Transverse colon (tissue), 4 donors: ENCODE data around the gene SUN2. TPM values are rescaled to one million over a fixed set of nuclear protein-coding genes. Genes with fewer than 3 reads are reported as not detected.

Experiments
- DNase-seq: peaks from one replicate; pipeline ENCODE4 v3.0.0-alpha.2; 2019
- H3K27ac ChIP-seq, 4 donors: fragments of 200-600 bp; sonication (generic); 2 replicates each; pipeline ENCODE4 v1.5.1; 2016 to 2018; ENCODE audit warnings: inconsistent platforms in 4 of 4
- H3K27me3 ChIP-seq: fragments of 200-600 bp; sonication (generic); 2 replicates; pipeline ENCODE4 v1.5.1; 2017; ENCODE audit warnings: inconsistent platforms
- H3K36me3 ChIP-seq, 4 donors: fragments of 200-600 bp; sonication (generic); 2 replicates each; pipeline ENCODE4 v1.5.1; 2017 to 2019; ENCODE audit warnings: inconsistent platforms in 4 of 4
- H3K4me1 ChIP-seq, 4 donors: fragments of 200-600 bp; sonication (generic); 2 replicates each; pipeline ENCODE4 v1.5.1; 2017 to 2020; ENCODE audit warnings: inconsistent platforms in 4 of 4
- H3K4me3 ChIP-seq, 4 donors: fragments of 200-600 bp; sonication (generic); 1 replicate in 1 of 4; 2 replicates in 3 of 4; pipeline versions ENCODE4 v1.5.1 to v1.6.1; 2017 to 2019; ENCODE audit warnings: inconsistent platforms in 4 of 4
- H3K9me3 ChIP-seq, 2 donors: fragments of 200-600 bp; sonication (generic); 2 replicates each; pipeline ENCODE4 v1.5.1; 2017 to 2019; ENCODE audit warnings: inconsistent platforms in 2 of 2
- EP300 ChIP-seq: sonication (generic); formaldehyde crosslinking; IDR thresholded peaks from one replicate; pipeline ENCODE4 v1.6.1; 2017; ENCODE audit warnings: antibody characterized with exemption, low read depth
- POLR2A ChIP-seq: fragments of 450-650 bp; IDR thresholded peaks from one replicate; pipeline ENCODE4 v1.6.1; 2016; ENCODE audit warnings: antibody characterized with exemption, mild to moderate bottlenecking, moderate library complexity
- POLR2AphosphoS5 ChIP-seq, 3 donors: sonication (generic); formaldehyde crosslinking; IDR thresholded peaks; one replicate each; pipeline ENCODE4 v1.6.1; 2016; ENCODE audit warnings: antibody characterized with exemption in 3 of 3
- WGBS, 2 donors: methylation state at CpG; one replicate each; pipeline ENCODE4 v1.1.5; 2018; ENCODE audit warnings: low coverage in 1 of 2; 5-methylcytosine and 5-hydroxymethylcytosine counted together
- in situ Hi-C, 4 donors: fragments of 200-750 bp; cut with MboI; loops; one replicate each; pipeline versions ENCODE4 v1.15.0 to v1.15.1; 2017; ENCODE audit warnings: low sequenced_read_pairs in 3 of 4, low pct_ligation_motif_present in 1 of 4, low pct_unique_long_range_greater_than_20kb in 1 of 4
- intact Hi-C: fragments of 100-400 bp; cut with DNase I; formaldehyde crosslinking; loops from one replicate; pipeline ENCODE4 v1.15.1; 2023; ENCODE audit warnings: low total_unique reads
- total RNA-seq, 4 donors: library from RNA; depleted of rRNA; stranded (reverse); fragments of >200 nt; gene quantifications; one replicate each; pipeline ENCODE4 v1.1.0, GENCODE V29; 2016
- TF ChIP-seq, protein P1 (sequence below), 5 experiments: fragments of 200-600 bp in 3 of 5; fragments of 450-650 bp in 2 of 5; sonication (generic) in 3 of 5; IDR thresholded peaks; 1 replicate in 2 of 5; 2 replicates in 3 of 5; pipeline ENCODE4 v1.5.1; 2016 to 2017; ENCODE audit warnings: antibody characterized with exemption in 5 of 5, inconsistent platforms in 3 of 5, mild to moderate bottlenecking in 2 of 5, moderate library complexity in 1 of 5

SUN2 gene
- total RNA-seq, 4 donors from 2014 or later: 168 to 523 (median 216) TPM

GRCh38 chr22:38762551-38762983, 6.8 kb upstream of the SUN2 start:
- no peak for DNase-seq
- H3K4me3 ChIP-seq: no peak overlapping the region
- TF ChIP-seq POLR2A (no peak), POLR2AphosphoS5 (IDR thresholded peaks at IDR 0.05) (no peak), EP300 (no peak)
- TF ChIP-seq, protein P1, sequence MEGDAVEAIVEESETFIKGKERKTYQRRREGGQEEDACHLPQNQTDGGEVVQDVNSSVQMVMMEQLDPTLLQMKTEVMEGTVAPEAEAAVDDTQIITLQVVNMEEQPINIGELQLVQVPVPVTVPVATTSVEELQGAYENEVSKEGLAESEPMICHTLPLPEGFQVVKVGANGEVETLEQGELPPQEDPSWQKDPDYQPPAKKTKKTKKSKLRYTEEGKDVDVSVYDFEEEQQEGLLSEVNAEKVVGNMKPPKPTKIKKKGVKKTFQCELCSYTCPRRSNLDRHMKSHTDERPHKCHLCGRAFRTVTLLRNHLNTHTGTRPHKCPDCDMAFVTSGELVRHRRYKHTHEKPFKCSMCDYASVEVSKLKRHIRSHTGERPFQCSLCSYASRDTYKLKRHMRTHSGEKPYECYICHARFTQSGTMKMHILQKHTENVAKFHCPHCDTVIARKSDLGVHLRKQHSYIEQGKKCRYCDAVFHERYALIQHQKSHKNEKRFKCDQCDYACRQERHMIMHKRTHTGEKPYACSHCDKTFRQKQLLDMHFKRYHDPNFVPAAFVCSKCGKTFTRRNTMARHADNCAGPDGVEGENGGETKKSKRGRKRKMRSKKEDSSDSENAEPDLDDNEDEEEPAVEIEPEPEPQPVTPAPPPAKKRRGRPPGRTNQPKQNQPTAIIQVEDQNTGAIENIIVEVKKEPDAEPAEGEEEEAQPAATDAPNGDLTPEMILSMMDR (IDR thresholded peaks at IDR 0.05): no peak

DNA sequence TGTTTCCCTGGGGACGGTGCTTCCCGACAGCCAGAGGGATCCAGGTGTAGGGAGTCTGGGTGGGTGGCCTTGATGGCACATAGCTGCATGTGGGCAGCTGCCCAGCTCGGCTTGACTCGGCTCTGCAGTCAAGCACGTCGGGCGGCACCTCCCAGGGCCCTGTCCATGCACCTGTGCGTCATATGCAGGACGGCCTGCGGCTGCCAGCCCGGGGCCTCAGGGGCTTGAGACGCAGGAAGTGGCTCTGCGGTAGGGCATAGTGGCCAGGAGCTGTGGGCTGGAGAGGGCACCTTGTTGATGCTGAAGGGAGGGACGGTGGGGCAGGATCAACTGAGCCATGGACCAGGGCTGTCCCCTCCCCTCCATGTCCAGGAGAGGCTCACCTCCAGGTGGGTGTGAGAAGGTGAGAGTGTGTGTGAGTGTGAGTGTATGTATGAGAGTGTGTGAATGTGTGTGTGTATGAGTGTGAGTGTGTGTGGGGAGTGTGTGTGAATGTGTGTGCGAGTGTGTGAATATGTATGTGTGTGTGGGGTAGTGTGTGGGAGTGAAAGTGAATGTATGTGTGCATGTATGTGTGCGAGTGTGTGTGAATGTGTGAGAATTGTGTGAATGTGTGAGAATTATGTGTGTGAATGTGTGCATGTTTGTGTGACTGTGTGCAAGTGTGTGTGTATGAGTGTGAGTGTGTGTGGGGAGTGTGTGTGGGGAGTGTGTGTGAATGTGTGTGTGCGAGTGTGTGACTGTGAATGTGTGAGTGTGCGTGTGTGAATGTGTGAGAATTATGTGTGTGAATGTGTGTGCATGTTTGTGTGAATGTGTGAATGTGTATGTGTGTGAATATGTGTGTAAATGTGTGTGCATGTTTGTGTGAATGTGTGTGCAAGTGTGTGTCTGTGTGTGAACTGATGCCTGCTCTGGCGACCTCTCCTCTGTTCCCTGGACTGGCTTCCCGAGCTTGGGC, 5.7 kb upstream of the SUN2 start:
- Histone ChIP-seq H3K27ac (no peak overlapping the region), H3K4me1 (peaks cover 0 to 10% (median 8%) of the 10 kb centered on the region in 4 donors), H3K36me3 (no peaks in the 10 kb centered on the region), H3K4me3 (no peak overlapping the region), H3K27me3 (no peaks in the 10 kb centered on the region), H3K9me3 (no peaks in the 10 kb centered on the region)
- WGBS, 2 donors: 74 to 84% methylated on average over 4 to 12 of the region's 20 CpGs
- peak; percentile 41 for DNase-seq
- TF ChIP-seq, protein P1 (IDR thresholded peaks at IDR 0.05): no peak
- no peak for TF ChIP-seq POLR2AphosphoS5 (IDR thresholded peaks at IDR 0.05)
- no peak for TF ChIP-seq EP300
- no peak for TF ChIP-seq POLR2A
- in situ Hi-C loops: no loop called here
- intact Hi-C loops: loop anchor here (10.0 kb wide), 1 partner anchor 103 kb away; no protein-coding TSS in a partner anchor

More at GRCh38 chr22:38762551-38762983, 6.8 kb upstream of the SUN2 start:
- H3K4me1 ChIP-seq: no peaks in the 10 kb centered on the region
- H3K9me3 ChIP-seq: no peaks in the 10 kb centered on the region
- H3K27ac ChIP-seq: no peak overlapping the region
- in situ Hi-C loops: no loop called here
- intact Hi-C loops: loop anchor here (10.0 kb wide), 1 partner anchor 102 kb away; no protein-coding TSS in a partner anchor
- WGBS, 2 donors: 60 to 76% methylated on average over 1 to 11 of the region's 11 CpGs
- H3K36me3 ChIP-seq: no peaks in the 10 kb centered on the region
- H3K27me3 ChIP-seq: no peaks in the 10 kb centered on the region

DNA sequence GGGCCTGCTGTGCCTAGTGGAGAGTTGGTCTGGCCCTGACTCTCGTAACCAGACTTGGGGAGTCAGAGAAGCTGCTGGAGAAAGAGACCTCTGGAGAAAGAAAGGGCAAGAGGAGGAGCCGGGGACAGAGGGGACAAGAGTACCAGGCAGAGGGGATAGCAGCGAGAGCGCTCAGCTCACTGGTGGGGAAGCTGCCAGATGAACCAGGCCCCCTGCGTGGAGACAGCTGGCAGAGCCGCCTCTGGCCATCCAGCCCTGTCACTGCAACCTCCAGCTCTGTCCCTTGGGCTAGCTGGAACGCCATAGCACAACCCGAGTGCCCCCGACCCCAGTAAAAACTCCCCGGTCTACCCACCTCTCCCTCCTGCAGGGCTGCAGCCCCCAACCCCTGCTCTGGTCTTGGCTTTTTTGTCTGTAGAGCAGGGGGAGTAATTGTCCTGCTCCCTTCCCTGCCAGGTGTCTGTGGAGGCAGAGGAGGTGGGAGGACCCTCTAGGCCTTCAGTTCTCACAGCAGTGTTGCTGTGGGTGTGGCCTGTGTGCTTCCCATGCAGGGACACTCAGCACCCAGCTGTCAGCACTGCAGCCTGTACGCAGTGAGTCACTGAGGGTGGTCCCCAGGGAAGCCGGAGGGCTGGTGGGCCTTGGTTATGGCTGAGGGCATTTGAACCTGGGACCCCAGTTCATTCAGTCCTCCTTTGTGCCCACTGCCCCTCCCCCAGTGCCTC, 4.8 kb upstream of the SUN2 start:
- no peak for DNase-seq
- TF ChIP-seq, protein P1 (IDR thresholded peaks at IDR 0.05): no peak
- TF ChIP-seq POLR2A (no peak), EP300 (no peak), POLR2AphosphoS5 (IDR thresholded peaks at IDR 0.05) (no peak)
- 87 to 100% methylated on average over 2 to 11 of the region's 12 CpGs for WGBS, 2 donors
- Histone ChIP-seq H3K36me3 (no peaks in the 10 kb centered on the region), H3K4me3 (no peak overlapping the region), H3K27ac (no peak overlapping the region), H3K27me3 (no peaks in the 10 kb centered on the region), H3K9me3 (no peaks in the 10 kb centered on the region), H3K4me1 (peaks cover 0 to 14% (median 13%) of the 10 kb centered on the region in 4 donors)
- in situ Hi-C loops (no loop called here), intact Hi-C loops (loop anchor here (10.0 kb wide), 1 partner anchor 104 kb away; no protein-coding TSS in a partner anchor)

- no peak overlapping the region for H3K4me3 ChIP-seq
- in situ Hi-C loops (no loop called here), intact Hi-C loops (no loop called here)
- DNase-seq: no peak
- no peaks in the 10 kb centered on the region for H3K9me3 ChIP-seq
- H3K4me1 ChIP-seq: peaks cover 2 to 28% (median 20%) of the 10 kb centered on the region in 4 donors
- H3K27ac ChIP-seq: no peak overlapping the region
- no peaks in the 10 kb centered on the region for H3K27me3 ChIP-seq
- H3K36me3 ChIP-seq: no peaks in the 10 kb centered on the region
- no peak for TF ChIP-seq POLR2AphosphoS5 (IDR thresholded peaks at IDR 0.05)
- TF ChIP-seq EP300: no peak
- TF ChIP-seq, protein P1 (IDR thresholded peaks at IDR 0.05): no peak
- no peak for TF ChIP-seq POLR2A
- 84% methylated on average over 7 of the region's 7 CpGs; no CpG with 5 or more reads in 1 of the 2 donors for WGBS, 2 donors
These were observed 3.2 kb upstream of the SUN2 start for GRCh38 chr22:38759005-38759404.
